Measurements from ENCODE around the gene CCDC187.

DNA sequence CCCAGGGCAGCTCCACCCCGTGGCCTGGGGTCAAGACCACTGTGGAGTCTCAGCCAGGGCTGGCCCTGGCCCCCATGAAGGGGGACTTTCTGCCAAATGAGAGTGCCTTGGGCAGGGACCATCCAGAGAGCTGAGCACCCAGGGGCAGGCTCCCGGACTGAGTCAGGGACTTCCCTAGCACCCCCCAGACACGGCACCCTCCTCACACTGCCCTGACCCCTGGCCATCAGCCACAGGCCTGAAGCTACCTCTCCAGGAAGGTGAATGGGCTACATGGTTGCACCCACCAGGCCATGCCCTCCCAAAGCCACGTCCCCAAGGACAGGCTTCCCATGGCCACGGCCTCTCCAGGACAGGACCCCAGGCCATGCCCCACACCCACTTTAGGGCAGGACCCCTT is 9.5 kb downstream of the CCDC187 start:
- TF ChIP-seq, protein P1, sequence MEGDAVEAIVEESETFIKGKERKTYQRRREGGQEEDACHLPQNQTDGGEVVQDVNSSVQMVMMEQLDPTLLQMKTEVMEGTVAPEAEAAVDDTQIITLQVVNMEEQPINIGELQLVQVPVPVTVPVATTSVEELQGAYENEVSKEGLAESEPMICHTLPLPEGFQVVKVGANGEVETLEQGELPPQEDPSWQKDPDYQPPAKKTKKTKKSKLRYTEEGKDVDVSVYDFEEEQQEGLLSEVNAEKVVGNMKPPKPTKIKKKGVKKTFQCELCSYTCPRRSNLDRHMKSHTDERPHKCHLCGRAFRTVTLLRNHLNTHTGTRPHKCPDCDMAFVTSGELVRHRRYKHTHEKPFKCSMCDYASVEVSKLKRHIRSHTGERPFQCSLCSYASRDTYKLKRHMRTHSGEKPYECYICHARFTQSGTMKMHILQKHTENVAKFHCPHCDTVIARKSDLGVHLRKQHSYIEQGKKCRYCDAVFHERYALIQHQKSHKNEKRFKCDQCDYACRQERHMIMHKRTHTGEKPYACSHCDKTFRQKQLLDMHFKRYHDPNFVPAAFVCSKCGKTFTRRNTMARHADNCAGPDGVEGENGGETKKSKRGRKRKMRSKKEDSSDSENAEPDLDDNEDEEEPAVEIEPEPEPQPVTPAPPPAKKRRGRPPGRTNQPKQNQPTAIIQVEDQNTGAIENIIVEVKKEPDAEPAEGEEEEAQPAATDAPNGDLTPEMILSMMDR (IDR thresholded peaks at IDR 0.05): no peak
- TF ChIP-seq POLR2A (IDR thresholded peaks at IDR 0.05): no peak

Data from body of pancreas (tissue), 4 donors.